PC-3 (cell line): ENCODE results near the gene KCNQ2. TPM values are rescaled to one million over a fixed set of nuclear protein-coding genes. Genes with fewer than 3 reads are reported as not detected.

Experiments used
- ATAC-seq: fragments of 200-7000 bp; cut with Tn5 transposase; 2 replicates; pipeline ENCODE4 v1.9.1; 2020; ENCODE audit warnings: mild to moderate bottlenecking, moderate library complexity
- BruUV-seq: library from RNA; stranded (reverse); fragments of 400-500 nt; replicated peaks from 2 replicates; lab custom pipeline; 2021; lab: Mats Ljungman, UMichigan
- CTCF ChIA-PET: fragments of 300-600 bp; sonication (Branson Sonifier 250); formaldehyde crosslinking; loops from one replicate; lab custom pipeline; 2022; ENCODE audit warnings: antibody characterized with exemption; lab: Charles Lee
- POLR2A ChIA-PET: fragments of 300-600 bp; sonication (Branson Sonifier 250); formaldehyde crosslinking; loops from one replicate; lab custom pipeline; 2022; ENCODE audit warnings: antibody characterized with exemption; ENCODE audit not compliant: unreplicated experiment; lab: Charles Lee
- DNase-seq: peaks from one replicate; pipeline ENCODE4 v3.0.0-alpha.2; 2015
- H2AFZ ChIP-seq: fragments of 300-600 bp; sonication (generic); 2 replicates; pipeline ENCODE4 v1.6.0; 2016; ENCODE audit warnings: antibody characterized with exemption, low read length
- H3F3A ChIP-seq: fragments of 300-600 bp; sonication (generic); one replicate; pipeline ENCODE4 v1.6.0; 2017; ENCODE audit warnings: antibody characterized with exemption, low read length, control low read depth, mild to moderate bottlenecking; ENCODE audit not compliant: unreplicated experiment
- H3K27ac ChIP-seq: fragments of 300-600 bp; sonication (generic); 2 replicates; pipeline ENCODE4 v1.5.1; 2016; ENCODE audit warnings: mild to moderate bottlenecking, low read length
- H3K27me3 ChIP-seq: fragments of 300-600 bp; sonication (generic); 2 replicates; pipeline ENCODE4 v1.6.1; 2016; ENCODE audit warnings: low read length, mixed read lengths
- H3K36me3 ChIP-seq: fragments of 300-600 bp; sonication (generic); 2 replicates; pipeline ENCODE4 v1.6.1; 2016; ENCODE audit warnings: low read depth, mixed run types, low read length, mixed read lengths
- H3K4me1 ChIP-seq: fragments of 300-600 bp; sonication (generic); 2 replicates; pipeline ENCODE4 v1.5.1; 2016; ENCODE audit warnings: low read length; ENCODE audit not compliant: insufficient read depth
- H3K4me2 ChIP-seq: fragments of 300-600 bp; sonication (generic); 2 replicates; pipeline ENCODE4 v1.6.0; 2016; ENCODE audit warnings: low read length
- H3K4me3 ChIP-seq: fragments of 300-600 bp; sonication (generic); 2 replicates; pipeline ENCODE4 v1.5.1; 2016; ENCODE audit warnings: mild to moderate bottlenecking, low read length, mixed read lengths
- H3K79me2 ChIP-seq: fragments of 300-600 bp; sonication (generic); 2 replicates; pipeline ENCODE4 v1.6.1; 2017; ENCODE audit warnings: low read length, mixed read lengths
- H3K9ac ChIP-seq: fragments of 300-600 bp; sonication (generic); 2 replicates; pipeline ENCODE4 v1.6.0; 2016; ENCODE audit warnings: mild to moderate bottlenecking, low read length
- H3K9me2 ChIP-seq: fragments of 300-600 bp; sonication (generic); replicated peaks from 2 replicates; pipeline ENCODE4 v1.6.1; 2016; ENCODE audit warnings: mixed run types, low read length, mixed read lengths
- H3K9me3 ChIP-seq: fragments of 300-600 bp; sonication (generic); 2 replicates; pipeline ENCODE4 v1.6.1; 2016; ENCODE audit warnings: low read length, mixed read lengths
- H4K20me1 ChIP-seq: fragments of 300-600 bp; sonication (generic); 2 replicates; pipeline ENCODE4 v1.6.1; 2016; ENCODE audit warnings: low read length, mixed read lengths
- CTCF ChIP-seq: fragments of 300-600 bp; sonication (generic); conservative IDR thresholded peaks from 2 replicates; pipeline ENCODE4 v1.5.1; 2017; ENCODE audit warnings: antibody characterized with exemption, low read depth, mild to moderate bottlenecking, low read length
- EZH2 ChIP-seq: fragments of 300-600 bp; sonication (generic); IDR thresholded peaks from one replicate; pipeline ENCODE4 v1.6.1; 2017; ENCODE audit warnings: antibody characterized with exemption, mild to moderate bottlenecking, low read length; ENCODE audit not compliant: unreplicated experiment
- EZH2phosphoT487 ChIP-seq: fragments of 300-600 bp; sonication (generic); IDR thresholded peaks from 2 replicates; pipeline ENCODE4 v1.6.1; 2018; ENCODE audit warnings: mild to moderate bottlenecking, antibody characterized with exemption, low read length, borderline replicate concordance
- intact Hi-C: fragments of 100-400 bp; cut with micrococcal nuclease; formaldehyde crosslinking; loops from 2 replicates; pipeline ENCODE4 v1.9.0; 2023
- total RNA-seq: library from RNA; depleted of rRNA; stranded (reverse); fragments of >200 nt; gene quantifications from 2 replicates; pipeline ENCODE4 v1.2.3, GENCODE V29; 2014

The KCNQ2 gene
- total RNA-seq, 1 experiment from 2014 or later = not detected

GRCh38 chr20:63519668-63520503 is 47.4 kb upstream of the KCNQ2 start:
- no peaks in the 10 kb centered on the region for H3K9me2 ChIP-seq
- BruUV-seq = TSS peak; percentile 59
- intact Hi-C loops = loop anchor here (1.0 kb wide), 1 partner anchor 78 kb away; no protein-coding TSS in a partner anchor
- peak overlapping the region; percentile 75 for H3K27ac ChIP-seq
- ChIA-PET POLR2A (interaction anchor here (0.5 to 1.8 kb wide), 14 partner anchors 15 to 582 kb away, joined by 3 to 23 read pairs (median 12); partner anchors contain the start of genes GID8 and HELZ2), CTCF (interaction anchor here (0.6 to 1.7 kb wide), 3 partner anchors 18 to 285 kb away, joined by 3 to 21 read pairs (median 4); partner anchors contain the start of gene PTK6)
- peaks cover 27% of the 10 kb centered on the region for H3K79me2 ChIP-seq
- peak overlapping the region; percentile 99 for H3K4me3 ChIP-seq
- H3K9ac ChIP-seq = peak overlapping the region; percentile 93
- H3F3A ChIP-seq = peaks cover 7% of the 10 kb centered on the region
- peaks cover 13% of the 10 kb centered on the region for H3K4me1 ChIP-seq
- TF ChIP-seq EZH2 = no peak
- TF ChIP-seq CTCF = 0 out of 2 replicates have a peak, but pooled peaks have one; percentile 35
- H2AFZ ChIP-seq = peak overlapping the region; percentile 84
- peak overlapping the region; percentile 93 for H3K4me2 ChIP-seq
- ATAC-seq (peak; percentile 51), DNase-seq (peak; percentile 51)
- H3K36me3 ChIP-seq = peaks cover 24% of the 10 kb centered on the region
- no peaks in the 10 kb centered on the region for H3K27me3 ChIP-seq
- no peaks in the 10 kb centered on the region for H3K9me3 ChIP-seq
- peaks cover 24% of the 10 kb centered on the region for H4K20me1 ChIP-seq

- TF ChIP-seq CTCF (no peak), EZH2 (no peak), EZH2phosphoT487 (no peak)
- H3F3A ChIP-seq = peaks cover 4% of the 10 kb centered on the region
- H2AFZ ChIP-seq = peak overlapping the region; percentile 84; the same call in 1 of the 2 replicates
- peak overlapping the region; percentile 99 for H3K4me3 ChIP-seq
- ChIA-PET CTCF (no interaction called here), POLR2A (no interaction called here)
- no peaks in the 10 kb centered on the region for H3K9me3 ChIP-seq
- no peak overlapping the region for H3K27ac ChIP-seq
- BruUV-seq = no TSS peak
- ATAC-seq = no peak
- H3K9ac ChIP-seq = peak overlapping the region; percentile 93
- H3K4me2 ChIP-seq = peak overlapping the region; percentile 93
- H3K9me2 ChIP-seq = no peaks in the 10 kb centered on the region
- DNase-seq = no peak
- H3K79me2 ChIP-seq = peaks cover 27% of the 10 kb centered on the region
- H4K20me1 ChIP-seq = peaks cover 24% of the 10 kb centered on the region
- peaks cover 13% of the 10 kb centered on the region for H3K4me1 ChIP-seq
- H3K36me3 ChIP-seq = peaks cover 24% of the 10 kb centered on the region
- H3K27me3 ChIP-seq = no peaks in the 10 kb centered on the region
- intact Hi-C loops = no loop called here
Measured at GRCh38 chr20:63518946-63519667, 46.7 kb upstream of the KCNQ2 start.
